Measurements from ENCODE around the gene FGD6. TPM values are rescaled to one million over a fixed set of nuclear protein-coding genes. Genes with fewer than 3 reads are reported as not detected.

Gene FGD6
- total and polyA plus RNA-seq, 2 of the 4 experiments (the other 2 are of a cell fraction) = 2.6 to 9.5 TPM

GRCh38 chr12:95207407-95207806 is 9.9 kb downstream of the FGD6 start:
- no peak overlapping the region for H4K5ac ChIP-seq (ENCODE audit: low read depth, low read length)
- H3K27ac ChIP-seq (ENCODE audit: insufficient read depth, low read length) = no peak overlapping the region
- POLR2A ChIA-PET (ENCODE audit: unreplicated experiment) = no interaction called here
- DNase-seq (no peak), ATAC-seq (ENCODE audit: low read depth) (no peak)
- H3K9me1 ChIP-seq (ENCODE audit: insufficient read depth, low read length) = peaks cover 11% of the 10 kb centered on the region
- no peaks in the 10 kb centered on the region for H4K20me1 ChIP-seq (ENCODE audit: insufficient read depth, low read length)
- no peak overlapping the region for H2BK20ac ChIP-seq (ENCODE audit: low read depth, low read length)
- H3K4ac ChIP-seq (ENCODE audit: low read depth, low read length) = no peak overlapping the region
- no TSS peak for BruUV-seq (replicated peaks)
- no peak overlapping the region for H2BK5ac ChIP-seq (ENCODE audit: low read depth, low read length, poor library complexity, severe bottlenecking)
- dilution Hi-C loops (cut with HindIII; ENCODE audit: low sequenced_read_pairs, unreplicated experiment) = no loop called here
- H3K56ac ChIP-seq (ENCODE audit: extremely low read depth, insufficient read depth, low read length) = no peak overlapping the region
- no peak overlapping the region for H2AK5ac ChIP-seq (ENCODE audit: low read depth, low read length)
- no peak overlapping the region for H3K4me3 ChIP-seq (ENCODE audit: insufficient read depth, low read depth, low read length)
- H3K23ac ChIP-seq (ENCODE audit: low read depth, low read length) = no peak overlapping the region
- H2BK15ac ChIP-seq (ENCODE audit: low read depth, low read length) = no peak overlapping the region
- no peak overlapping the region for H4K91ac ChIP-seq (ENCODE audit: insufficient read depth, low read depth, low read length)
- no peaks in the 10 kb centered on the region for H3K9me3 ChIP-seq (ENCODE audit: control insufficient read depth, insufficient read depth, low read length)
- in situ Hi-C loops (cut with MboI; ENCODE audit: low sequenced_read_pairs) = no loop called here
- peaks cover 18 to 44% of the 10 kb centered on the region in 2 experiments for H3K79me1 ChIP-seq (ENCODE audit: low read depth in 1 of 2, low read length in 2 of 2)
- no peak overlapping the region for H3K4me2 ChIP-seq (ENCODE audit: low read depth, low read length)
- H3K36me3 ChIP-seq (ENCODE audit: control insufficient read depth, insufficient read depth, low read length) = no peaks in the 10 kb centered on the region
- no peaks in the 10 kb centered on the region for H3K27me3 ChIP-seq (ENCODE audit: control insufficient read depth, insufficient read depth, low read length)
- no peak overlapping the region for H3K18ac ChIP-seq (ENCODE audit: low read depth, low read length)
- no peak overlapping the region for H3K14ac ChIP-seq (replicated peaks; ENCODE audit: low read depth, low read length)
- no peak overlapping the region for H2BK120ac ChIP-seq (ENCODE audit: low read depth, low read length)
- H3K9ac ChIP-seq (ENCODE audit: low read depth, low read length) = no peak overlapping the region
- H4K8ac ChIP-seq (ENCODE audit: low read depth in 2 of 2, low read length in 2 of 2) = no peak overlapping the region
- WGBS, 2 experiments (ENCODE audit: extremely low coverage in 2 of 2, insufficient read length in 1 of 2) = no CpG with 5 or more reads among the region's 2 CpGs
- H2AK9ac ChIP-seq (replicated peaks; ENCODE audit: low read depth, low read length, poor library complexity) = no peak overlapping the region
- no peak for TF ChIP-seq RAD21 (IDR thresholded peaks at IDR 0.05; ENCODE audit: low read length)
- no peak for TF ChIP-seq RFX5 (IDR thresholded peaks at IDR 0.05; ENCODE audit: low read depth, low read length)
- TF ChIP-seq MAZ (IDR thresholded peaks at IDR 0.05; ENCODE audit: borderline replicate concordance, low read depth, low read length) = no peak
- TF ChIP-seq ELK1 (IDR thresholded peaks at IDR 0.05; ENCODE audit: borderline replicate concordance, low read depth, low read length) = no peak
- TF ChIP-seq NFE2L2 (IDR thresholded peaks at IDR 0.05; ENCODE audit: low read depth, low read length) = no peak
- TF ChIP-seq RCOR1 (IDR thresholded peaks at IDR 0.05; ENCODE audit: insufficient replicate concordance, low read length) = no peak
- TF ChIP-seq BHLHE40 (IDR thresholded peaks at IDR 0.05; ENCODE audit: low read depth, low read length) = no peak
- TF ChIP-seq POLR2A (IDR thresholded peaks at IDR 0.05; ENCODE audit: low read depth, low read length) = no peak
- no peak for TF ChIP-seq FOS (IDR thresholded peaks at IDR 0.05; ENCODE audit: low read depth, low read length)
- no peak for TF ChIP-seq CHD1 (IDR thresholded peaks at IDR 0.05; ENCODE audit: low read depth, low read length)
- no peak for TF ChIP-seq CEBPB (IDR thresholded peaks at IDR 0.05; ENCODE audit: low read depth, low read length)
- no peak for TF ChIP-seq CTCF (conservative IDR thresholded peaks at IDR 0.05; ENCODE audit: low read depth, low read length)
- no peak for TF ChIP-seq USF2 (IDR thresholded peaks at IDR 0.05; ENCODE audit: low read depth, low read length)
- TF ChIP-seq MAFK (IDR thresholded peaks at IDR 0.05; ENCODE audit: low read depth, low read length) = no peak
- TF ChIP-seq SMC3 (IDR thresholded peaks at IDR 0.05; ENCODE audit: low read depth, low read length) = no peak
- H3K4me1 ChIP-seq (ENCODE audit: control insufficient read depth, insufficient read depth, low read length) = peaks cover 17% of the 10 kb centered on the region
- intact Hi-C loops (cut with micrococcal nuclease) = no loop called here
- CTCF ChIA-PET = interaction anchor here (1.2 kb wide), 1 partner anchor 127 kb away, joined by 3 read pairs; no protein-coding TSS in a partner anchor
- no peak overlapping the region for H2AFZ ChIP-seq (replicated peaks; ENCODE audit: low read length, poor library complexity)

Measured in IMR-90 (cell line).